Uterus (tissue), 2 donors: ENCODE measurements around the gene FN1.

Experiments used
- CTCF ChIP-seq, 4 experiments: fragments of 200-600 bp in 2 of 4; fragments of 450-650 bp in 2 of 4; sonication (generic) in 2 of 4; IDR thresholded peaks; one replicate each; pipeline ENCODE4 v1.5.1; 2016 to 2019; ENCODE audit warnings: antibody characterized with exemption in 4 of 4, mild to moderate bottlenecking in 2 of 4, moderate library complexity in 1 of 4
- POLR2A ChIP-seq, 2 donors: fragments of 450-650 bp; IDR thresholded peaks; one replicate each; pipeline ENCODE4 v1.6.1; 2016; ENCODE audit warnings: antibody characterized with exemption in 2 of 2, mild to moderate bottlenecking in 1 of 2, moderate library complexity in 1 of 2

DNA sequence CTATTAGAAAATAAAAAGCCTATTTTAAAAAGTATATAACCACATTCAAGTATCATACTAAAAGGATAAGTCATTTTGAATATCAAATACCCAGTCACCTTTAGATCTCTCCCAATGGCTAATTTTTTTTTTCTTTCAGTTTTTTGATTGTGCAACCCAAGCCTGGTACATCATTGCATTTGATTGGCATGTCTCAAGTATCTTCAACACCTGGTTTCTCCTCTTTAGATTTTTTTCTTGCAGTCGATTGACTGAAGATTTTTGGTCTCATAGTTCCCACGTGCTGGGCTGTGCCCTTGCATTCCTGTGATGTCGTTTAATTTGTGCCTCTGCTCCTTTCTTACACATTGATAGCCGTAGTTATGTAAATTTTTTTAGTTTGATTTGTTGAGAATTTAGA, 83.3 kb downstream of the FN1 start:
- no peak for TF ChIP-seq POLR2A (IDR thresholded peaks at IDR 0.05)
- no peak for TF ChIP-seq CTCF (IDR thresholded peaks at IDR 0.05)
